Pericardium fibroblast (primary cell): ENCODE results near the gene BPIFB1. TPM values are rescaled to one million over a fixed set of nuclear protein-coding genes. Genes with fewer than 3 reads are reported as not detected.

Experiments
- total RNA-seq: library from RNA; depleted of rRNA; stranded (reverse); fragments of >200 nt; gene quantifications from 2 replicates; pipeline ENCODE4 v1.2.3, GENCODE V29; 2015

Gene BPIFB1
- total RNA-seq, result not detected in 2 replicates

GRCh38 chr20:33282991-33283555, at the start of gene BPIFB1:
TSS of gene BPIFB1 (plus strand) at chr20:33283214. CDS start at chr20:33286074, 2,860 bp downstream.

DNA sequence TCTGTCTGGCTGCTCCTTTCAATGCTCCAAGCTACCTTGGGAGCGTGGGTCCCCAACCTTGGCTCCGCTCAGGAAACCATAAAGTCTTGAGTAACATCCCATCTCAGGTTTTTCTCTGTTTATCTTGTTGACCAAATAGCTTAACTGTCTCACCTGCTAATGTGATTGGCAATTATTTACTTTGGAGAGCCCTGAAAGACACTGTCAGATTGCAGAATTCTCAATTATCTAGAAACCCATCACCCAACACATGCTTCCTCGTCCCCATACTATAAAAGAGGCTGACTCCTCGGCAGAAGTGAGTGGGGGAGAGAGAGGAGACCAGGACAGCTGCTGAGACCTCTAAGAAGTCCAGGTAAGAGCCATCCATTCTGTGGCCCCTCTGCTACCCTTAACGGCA, 47.3 kb upstream of the BPIFB1 start, which contains the start of gene BPIFA1:
Gene BPIFA1 (plus strand): TSS at position 301 of the 400 bp plus-strand sequence. CDS start 1,716 bp downstream, outside the sequence.

Other genes with a start within 250 kb of the BPIFB1 start
- gene BPIFB3, start 229.3 kb upstream of the BPIFB1 start, total RNA-seq, result not detected in 2 replicates
- under 0.01 TPM in 1 of 2 replicates, not detected in the other for gene BPIFB4, start 203.6 kb upstream of the BPIFB1 start, total RNA-seq
- gene BPIFA2, start 115.1 kb upstream of the BPIFB1 start, total RNA-seq, result not detected in 2 replicates
- not detected in 2 replicates for gene BPIFA3, start 65.9 kb upstream of the BPIFB1 start, total RNA-seq
- not detected in 2 replicates for gene BPIFA1, start 47.2 kb upstream of the BPIFB1 start, total RNA-seq
- gene CDK5RAP1, start 118.3 kb downstream of the BPIFB1 start, total RNA-seq, result 12.7 and 15.4 TPM in 2 replicates
- 33.3 and 60.7 TPM in 2 replicates for gene SNTA1, start 160.5 kb downstream of the BPIFB1 start, total RNA-seq
- gene CBFA2T2, start 206.9 kb downstream of the BPIFB1 start, total RNA-seq, result 4.8 and 6.3 TPM in 2 replicates